Coronary artery (tissue), 2 donors: ENCODE results near the gene ANKRD33.

ENCODE experiments used
- DNase-seq: peaks from one replicate; pipeline ENCODE4 v3.0.0-alpha.2; 2017; ENCODE audit warnings: low spot score
- H3K27ac ChIP-seq, 2 donors: fragments of 200-600 bp; sonication (generic); one replicate each; pipeline ENCODE4 v1.5.1; 2016 to 2019
- H3K4me3 ChIP-seq: fragments of 200-600 bp; sonication (generic); 2 replicates; pipeline ENCODE4 v1.5.1; 2016; ENCODE audit warnings: mild to moderate bottlenecking, moderate library complexity
- CTCF ChIP-seq: fragments of 200-600 bp; sonication (generic); IDR thresholded peaks from one replicate; pipeline ENCODE4 v1.5.1; 2019; ENCODE audit warnings: antibody characterized with exemption

The ANKRD33 gene

GRCh38 chr12:51898506-51898905, 10.6 kb downstream of the ANKRD33 start:
- peak; percentile 35 for DNase-seq
- H3K27ac ChIP-seq = no peak overlapping the region
- no peak for TF ChIP-seq CTCF
- H3K4me3 ChIP-seq = no peak overlapping the region

- no peak for TF ChIP-seq CTCF
- Histone ChIP-seq H3K27ac (no peak overlapping the region), H3K4me3 (no peak overlapping the region)
- DNase-seq = peak; percentile 66
Observed at GRCh38 chr12:51898937-51899336, 11.0 kb downstream of the ANKRD33 start.

GRCh38 chr12:51900323-51900889, 12.5 kb downstream of the ANKRD33 start:
- peak; percentile 62 for DNase-seq
- H3K4me3 ChIP-seq = no peak overlapping the region
- no peak for TF ChIP-seq CTCF
- H3K27ac ChIP-seq = no peak overlapping the region

DNA sequence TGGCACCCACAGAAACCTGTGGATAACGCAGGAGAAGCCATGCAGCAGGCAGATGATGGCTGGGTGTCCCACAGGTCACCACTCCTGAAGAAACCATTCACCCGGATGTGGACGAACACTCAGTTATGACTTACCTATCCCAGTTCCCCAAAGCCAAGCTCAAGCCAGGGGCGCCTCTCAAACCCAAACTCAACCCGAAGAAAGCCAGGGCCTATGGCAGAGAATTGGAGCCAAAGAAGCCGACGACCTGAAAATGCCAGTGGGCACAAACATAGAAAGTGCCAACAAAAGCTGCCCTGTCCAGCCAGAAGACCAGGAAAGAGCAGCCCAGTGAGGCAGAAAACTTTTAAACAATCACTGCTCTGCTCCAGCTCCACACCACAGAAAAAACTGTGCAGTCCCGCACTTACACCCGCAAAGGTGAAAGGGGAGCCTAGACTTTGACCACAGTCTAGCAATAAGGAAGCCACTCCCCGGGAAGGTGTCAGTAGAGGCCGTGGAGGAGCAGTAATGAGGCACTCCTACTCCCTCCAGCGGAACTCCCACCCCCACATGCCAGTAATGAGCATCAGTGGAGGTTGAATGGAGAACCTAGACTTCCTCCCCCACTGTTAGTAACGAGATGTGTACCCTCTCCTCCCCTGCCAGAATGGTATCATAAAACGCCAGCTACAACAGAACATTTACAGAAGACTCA, 13.4 kb downstream of the ANKRD33 start:
- H3K4me3 ChIP-seq = no peak overlapping the region
- no peak for TF ChIP-seq CTCF
- DNase-seq = peak; percentile 64
- no peak overlapping the region for H3K27ac ChIP-seq

DNA sequence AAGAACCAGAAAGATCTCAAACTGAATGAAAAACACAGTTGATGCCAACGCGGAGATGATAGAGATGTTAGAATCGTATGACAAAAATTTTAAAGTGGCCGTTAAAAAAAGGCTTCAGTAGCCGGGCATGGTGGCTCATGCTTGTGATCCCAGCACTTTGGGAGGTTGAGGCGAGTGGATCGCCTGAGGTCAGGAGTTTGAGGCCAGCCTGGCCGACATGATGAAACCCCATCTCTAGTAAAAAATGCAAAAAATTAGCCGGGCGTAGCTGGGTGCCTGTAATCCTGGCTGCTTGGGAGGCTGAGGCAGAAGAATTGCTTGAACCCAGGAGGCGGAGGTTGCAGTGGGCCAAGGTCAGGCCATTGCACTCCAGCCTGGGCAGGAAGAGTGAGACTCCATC, 14.0 kb downstream of the ANKRD33 start:
- Histone ChIP-seq H3K27ac (no peak overlapping the region), H3K4me3 (no peak overlapping the region)
- DNase-seq = peak; percentile 28
- no peak for TF ChIP-seq CTCF

- TF ChIP-seq CTCF = no peak
- no peak for DNase-seq
- peak overlapping the region; percentile 58 to 90 for H3K27ac ChIP-seq
- no peak overlapping the region for H3K4me3 ChIP-seq
Observed at GRCh38 chr12:51904951-51905470, 17.1 kb downstream of the ANKRD33 start.
